WI38 (cell line): ENCODE data around the gene TLCD3A.

Experiments
- H3K4me3 ChIP-seq: 2 replicates; pipeline ENCODE4 v1.5.1; 2011; ENCODE audit warnings: low read depth, mild to moderate bottlenecking, control low read depth, low read length
- TF ChIP-seq, protein P1 (sequence below): IDR thresholded peaks from 2 replicates; pipeline ENCODE4 v1.5.1; 2012; ENCODE audit warnings: low read depth, mild to moderate bottlenecking, control low read depth, low read length

TLCD3A gene

DNA sequence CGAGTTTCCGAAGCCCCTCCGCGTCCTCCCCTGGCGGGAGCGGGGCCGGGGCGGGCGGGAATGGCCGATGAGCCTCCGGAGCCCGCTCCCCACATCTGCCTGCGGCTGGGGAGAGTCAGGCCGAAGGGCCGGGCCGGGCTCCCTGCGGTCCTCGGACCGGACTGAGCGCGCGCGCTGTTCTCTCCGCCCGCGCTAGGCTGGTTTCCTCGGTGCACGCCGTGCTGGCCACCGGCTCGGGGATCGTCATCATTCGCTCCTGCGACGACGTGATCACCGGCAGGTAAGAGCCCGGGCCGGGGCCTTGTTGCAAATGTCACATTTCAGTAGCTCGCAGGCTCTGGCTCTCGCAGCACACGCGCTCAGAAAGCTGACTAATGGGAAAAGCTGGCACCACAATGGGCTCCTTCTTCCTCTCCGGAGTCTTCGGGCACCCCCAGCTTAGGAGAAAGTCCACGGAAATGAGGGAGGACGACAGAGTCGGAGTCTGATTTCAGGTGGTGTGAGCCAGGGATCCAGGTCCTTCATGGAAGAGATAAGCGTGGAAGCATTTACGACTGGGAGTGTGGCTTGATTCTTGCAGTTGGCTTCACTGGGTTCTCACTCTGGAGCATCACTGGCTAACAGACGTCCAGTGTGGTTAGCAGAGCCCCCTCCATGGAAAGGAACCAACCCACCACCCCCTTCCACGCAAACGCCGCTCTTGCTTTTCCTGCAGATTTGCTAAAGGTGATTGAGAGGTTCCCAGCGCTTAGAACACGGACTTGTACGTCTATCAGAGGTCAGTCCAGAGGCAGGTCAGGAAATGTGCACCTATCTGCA lies 715 bp downstream of the TLCD3A start:
- TF ChIP-seq, protein P1, sequence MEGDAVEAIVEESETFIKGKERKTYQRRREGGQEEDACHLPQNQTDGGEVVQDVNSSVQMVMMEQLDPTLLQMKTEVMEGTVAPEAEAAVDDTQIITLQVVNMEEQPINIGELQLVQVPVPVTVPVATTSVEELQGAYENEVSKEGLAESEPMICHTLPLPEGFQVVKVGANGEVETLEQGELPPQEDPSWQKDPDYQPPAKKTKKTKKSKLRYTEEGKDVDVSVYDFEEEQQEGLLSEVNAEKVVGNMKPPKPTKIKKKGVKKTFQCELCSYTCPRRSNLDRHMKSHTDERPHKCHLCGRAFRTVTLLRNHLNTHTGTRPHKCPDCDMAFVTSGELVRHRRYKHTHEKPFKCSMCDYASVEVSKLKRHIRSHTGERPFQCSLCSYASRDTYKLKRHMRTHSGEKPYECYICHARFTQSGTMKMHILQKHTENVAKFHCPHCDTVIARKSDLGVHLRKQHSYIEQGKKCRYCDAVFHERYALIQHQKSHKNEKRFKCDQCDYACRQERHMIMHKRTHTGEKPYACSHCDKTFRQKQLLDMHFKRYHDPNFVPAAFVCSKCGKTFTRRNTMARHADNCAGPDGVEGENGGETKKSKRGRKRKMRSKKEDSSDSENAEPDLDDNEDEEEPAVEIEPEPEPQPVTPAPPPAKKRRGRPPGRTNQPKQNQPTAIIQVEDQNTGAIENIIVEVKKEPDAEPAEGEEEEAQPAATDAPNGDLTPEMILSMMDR: no peak
- H3K4me3 ChIP-seq: peak overlapping the region; percentile 71

DNA sequence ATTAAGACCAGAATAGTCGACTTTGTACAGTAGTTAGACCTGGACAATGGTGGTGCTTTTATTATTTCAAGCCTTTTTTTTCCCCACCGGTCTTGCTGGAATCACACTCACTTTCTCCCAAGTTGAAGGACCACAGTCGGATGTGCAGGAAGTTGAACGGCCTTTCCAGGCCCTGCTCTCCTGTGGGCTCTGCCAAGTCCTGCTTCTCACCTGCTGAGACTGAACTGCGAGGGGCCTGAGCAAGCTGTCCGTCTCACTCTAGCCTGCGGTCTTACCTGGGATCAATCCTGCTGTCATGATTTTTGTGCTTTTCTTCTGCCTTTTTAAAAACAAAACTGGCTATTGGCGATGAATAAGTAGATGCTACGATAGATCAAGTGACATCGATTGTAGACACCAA lies 1.3 kb downstream of the TLCD3A start:
- peak overlapping the region; percentile 71 for H3K4me3 ChIP-seq
- TF ChIP-seq, protein P1: no peak

DNA sequence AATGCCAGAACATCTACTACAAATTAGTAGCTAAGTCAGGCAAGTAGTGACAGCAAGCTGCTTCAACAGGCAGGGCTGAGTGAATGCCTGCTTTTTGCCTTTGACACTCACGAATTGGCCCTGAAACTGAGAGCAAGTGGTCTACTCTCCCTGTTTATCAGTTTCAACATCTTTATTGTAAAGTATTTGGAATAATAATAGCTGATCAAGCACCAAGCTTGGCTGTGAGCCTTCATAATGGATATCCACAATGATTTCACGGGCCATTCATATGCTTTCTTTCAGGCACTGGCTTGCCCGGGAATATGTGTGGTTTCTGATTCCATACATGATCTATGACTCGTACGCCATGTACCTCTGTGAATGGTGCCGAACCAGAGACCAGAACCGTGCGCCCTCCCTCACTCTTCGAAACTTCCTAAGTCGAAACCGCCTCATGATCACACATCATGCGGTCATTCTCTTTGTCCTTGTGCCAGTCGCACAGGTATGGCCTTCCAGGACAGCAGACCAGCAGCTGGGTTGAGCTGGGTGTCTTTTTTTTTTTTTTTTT lies 5.2 kb downstream of the TLCD3A start:
- TF ChIP-seq, protein P1: no peak
- no peak overlapping the region for H3K4me3 ChIP-seq

DNA sequence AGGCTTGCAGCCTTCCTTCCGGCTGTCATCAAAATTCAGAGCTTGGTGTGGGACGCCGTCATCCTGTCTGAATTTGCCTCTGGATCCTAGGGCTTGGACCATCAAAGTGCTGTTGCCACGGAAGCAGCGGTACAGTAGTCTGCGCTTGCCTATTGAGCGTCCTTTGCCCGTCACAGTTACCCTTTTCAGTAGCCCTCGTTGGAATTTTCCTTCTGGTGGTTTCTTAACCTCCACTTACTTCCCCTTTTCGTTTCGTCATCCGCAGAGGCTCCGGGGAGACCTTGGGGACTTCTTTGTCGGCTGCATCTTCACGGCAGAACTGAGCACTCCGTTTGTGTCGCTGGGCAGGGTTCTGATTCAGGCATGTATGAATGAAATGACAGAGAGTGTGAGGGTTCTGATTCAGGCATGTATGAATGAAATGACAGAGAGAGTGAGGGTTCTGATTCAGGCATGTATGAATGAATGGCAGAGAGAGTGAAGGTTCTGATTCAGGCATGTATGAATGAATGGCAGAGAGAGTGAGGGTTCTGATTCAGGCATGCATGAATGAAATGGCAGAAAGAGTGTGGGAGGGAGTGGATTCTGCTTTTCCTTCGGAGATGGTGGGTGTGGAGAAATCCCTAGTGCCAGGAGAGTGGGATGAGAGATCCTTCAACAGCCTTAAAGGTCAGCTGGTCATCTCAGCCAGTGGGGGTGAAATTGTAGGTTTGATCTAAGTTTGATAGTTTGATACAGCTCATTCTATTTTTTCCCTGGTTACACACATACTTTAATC lies 8.0 kb downstream of the TLCD3A start:
- no peak overlapping the region for H3K4me3 ChIP-seq
- TF ChIP-seq, protein P1: no peak

DNA sequence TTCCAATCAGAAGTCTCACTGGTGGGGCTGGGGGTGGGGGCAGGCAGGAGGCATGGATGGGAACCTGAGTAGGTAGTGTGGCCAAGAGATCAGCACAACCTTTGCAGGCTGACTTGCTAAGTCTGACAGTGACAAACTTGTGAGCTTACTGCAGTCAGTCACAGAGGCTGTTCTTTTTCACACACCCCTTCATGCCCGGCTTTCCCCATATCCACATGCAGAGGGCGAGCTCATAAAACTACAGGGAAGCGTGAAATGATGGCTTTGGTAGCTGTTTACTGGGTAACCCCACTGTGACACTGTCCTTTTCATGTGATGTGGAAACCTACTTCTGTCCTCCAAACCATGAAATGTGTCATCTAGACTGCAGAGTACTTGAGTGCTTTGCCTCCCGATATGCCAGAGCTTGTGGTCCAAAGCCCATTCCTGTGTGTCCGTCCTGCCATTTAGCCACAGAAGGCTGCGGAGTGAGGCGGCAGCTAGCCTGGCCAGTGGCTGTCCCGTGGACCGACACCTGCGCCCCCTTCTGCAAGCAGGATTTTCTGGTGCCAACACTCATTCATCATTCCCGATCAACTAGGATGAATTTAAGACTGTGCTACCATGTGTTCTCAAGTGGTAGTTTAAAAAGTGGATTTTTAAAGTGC lies 9.9 kb downstream of the TLCD3A start:
- TF ChIP-seq, protein P1: no peak
- no peak overlapping the region for H3K4me3 ChIP-seq

DNA sequence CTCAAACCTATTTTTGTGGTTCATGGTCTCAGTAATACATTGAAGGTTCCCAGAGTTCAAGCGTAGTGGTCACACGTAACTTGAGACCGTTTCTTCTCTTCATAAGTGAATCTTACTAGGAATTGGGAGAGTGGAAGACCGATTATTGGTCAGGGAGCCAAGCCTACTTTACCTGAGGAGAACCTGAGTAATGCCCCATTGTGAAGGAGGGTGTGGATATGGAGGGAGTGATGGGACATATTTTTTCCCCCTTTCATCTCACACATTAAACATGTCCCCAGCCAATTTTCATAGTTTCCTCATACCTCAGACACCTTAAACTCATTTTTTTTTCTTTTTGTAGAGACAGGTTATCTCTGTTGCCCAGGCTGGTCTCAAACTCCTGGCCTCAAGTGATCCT lies 10.7 kb downstream of the TLCD3A start:
- TF ChIP-seq, protein P1: no peak
- H3K4me3 ChIP-seq: no peak overlapping the region
